ENCODE data around the gene MGRN1. TPM values are rescaled to one million over a fixed set of nuclear protein-coding genes. Genes with fewer than 3 reads are reported as not detected.
A peak's percentile ranks its signal among the peaks of the same experiment; 100 is the strongest.

Gene MGRN1
- total and polyA plus RNA-seq, 2 experiments from 2014 or later: 47.2 to 66.6 TPM

GRCh38 chr16:4599545-4599944 is 25.1 kb upstream of the MGRN1 start:
- H3K27ac ChIP-seq: no peak overlapping the region
- no peak overlapping the region for H3K4me3 ChIP-seq
- no peaks in the 10 kb centered on the region for H3K9me3 ChIP-seq (ENCODE audit: low read depth)
- no peaks in the 10 kb centered on the region for H3K27me3 ChIP-seq
- DNase-seq (ENCODE audit: low read depth in 1 of 2, low spot score in 1 of 2): no peak
- TF ChIP-seq, protein P1, sequence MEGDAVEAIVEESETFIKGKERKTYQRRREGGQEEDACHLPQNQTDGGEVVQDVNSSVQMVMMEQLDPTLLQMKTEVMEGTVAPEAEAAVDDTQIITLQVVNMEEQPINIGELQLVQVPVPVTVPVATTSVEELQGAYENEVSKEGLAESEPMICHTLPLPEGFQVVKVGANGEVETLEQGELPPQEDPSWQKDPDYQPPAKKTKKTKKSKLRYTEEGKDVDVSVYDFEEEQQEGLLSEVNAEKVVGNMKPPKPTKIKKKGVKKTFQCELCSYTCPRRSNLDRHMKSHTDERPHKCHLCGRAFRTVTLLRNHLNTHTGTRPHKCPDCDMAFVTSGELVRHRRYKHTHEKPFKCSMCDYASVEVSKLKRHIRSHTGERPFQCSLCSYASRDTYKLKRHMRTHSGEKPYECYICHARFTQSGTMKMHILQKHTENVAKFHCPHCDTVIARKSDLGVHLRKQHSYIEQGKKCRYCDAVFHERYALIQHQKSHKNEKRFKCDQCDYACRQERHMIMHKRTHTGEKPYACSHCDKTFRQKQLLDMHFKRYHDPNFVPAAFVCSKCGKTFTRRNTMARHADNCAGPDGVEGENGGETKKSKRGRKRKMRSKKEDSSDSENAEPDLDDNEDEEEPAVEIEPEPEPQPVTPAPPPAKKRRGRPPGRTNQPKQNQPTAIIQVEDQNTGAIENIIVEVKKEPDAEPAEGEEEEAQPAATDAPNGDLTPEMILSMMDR (IDR thresholded peaks at IDR 0.05; ENCODE audit: low read depth, low read length): no peak
- H3K4me1 ChIP-seq (ENCODE audit: low read depth): no peaks in the 10 kb centered on the region
- no peaks in the 10 kb centered on the region for H3K36me3 ChIP-seq

GRCh38 chr16:4601036-4601863 is 23.4 kb upstream of the MGRN1 start:
- no peak overlapping the region for H3K4me3 ChIP-seq
- no peaks in the 10 kb centered on the region for H3K9me3 ChIP-seq (ENCODE audit: low read depth)
- no peaks in the 10 kb centered on the region for H3K36me3 ChIP-seq
- peak in 1 of 2 donors; percentile 36 for DNase-seq (ENCODE audit: low read depth in 1 of 2, low spot score in 1 of 2)
- no peak overlapping the region for H3K27ac ChIP-seq
- no peaks in the 10 kb centered on the region for H3K27me3 ChIP-seq
- TF ChIP-seq, protein P1 (IDR thresholded peaks at IDR 0.05; ENCODE audit: low read depth, low read length): no peak
- no peaks in the 10 kb centered on the region for H3K4me1 ChIP-seq (ENCODE audit: low read depth)

DNA sequence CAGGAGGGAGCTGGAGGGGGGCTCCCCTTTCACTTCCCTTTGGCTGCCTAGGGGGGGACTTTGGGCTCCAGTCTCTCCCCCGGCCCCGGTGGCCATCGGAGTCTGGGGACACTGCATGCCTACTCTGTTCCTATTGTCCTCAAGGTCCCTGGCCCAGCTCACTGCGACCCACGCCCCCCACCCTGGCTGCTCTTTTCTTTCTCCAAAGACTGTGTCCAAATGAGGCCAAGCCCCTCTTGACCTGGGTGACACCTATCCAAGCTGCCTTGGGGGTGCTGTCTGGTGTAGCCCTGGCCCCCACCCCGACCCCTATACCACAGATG is 22.8 kb upstream of the MGRN1 start:
- no peaks in the 10 kb centered on the region for H3K36me3 ChIP-seq
- no peaks in the 10 kb centered on the region for H3K4me1 ChIP-seq (ENCODE audit: low read depth)
- no peaks in the 10 kb centered on the region for H3K27me3 ChIP-seq
- TF ChIP-seq, protein P1 (IDR thresholded peaks at IDR 0.05; ENCODE audit: low read depth, low read length): no peak
- H3K4me3 ChIP-seq: no peak overlapping the region
- no peak overlapping the region for H3K27ac ChIP-seq
- H3K9me3 ChIP-seq (ENCODE audit: low read depth): no peaks in the 10 kb centered on the region
- DNase-seq (ENCODE audit: low read depth in 1 of 2, low spot score in 1 of 2): no peak

DNA sequence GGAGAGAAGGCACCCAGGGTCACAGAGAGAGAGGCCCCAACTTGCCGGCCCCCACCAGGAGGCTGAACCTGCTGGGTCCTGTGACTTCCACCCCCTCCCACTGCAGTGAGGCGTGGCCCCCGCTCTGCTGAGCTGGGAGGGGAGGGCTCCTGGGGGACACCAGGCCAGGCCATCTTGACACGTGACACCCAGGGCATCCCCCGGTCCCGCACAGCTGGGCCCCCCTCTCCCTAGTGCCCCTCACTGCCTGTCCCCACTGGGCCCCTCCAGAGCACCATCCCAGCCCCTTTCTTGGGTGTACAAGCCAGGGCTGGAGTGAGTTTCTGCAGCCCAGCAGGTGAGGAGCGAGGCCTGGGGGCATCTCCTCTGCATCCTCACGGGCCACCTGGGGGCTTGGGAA is 22.3 kb upstream of the MGRN1 start:
- H3K4me1 ChIP-seq (ENCODE audit: low read depth): no peaks in the 10 kb centered on the region
- DNase-seq (ENCODE audit: low read depth in 1 of 2, low spot score in 1 of 2): no peak
- TF ChIP-seq, protein P1 (IDR thresholded peaks at IDR 0.05; ENCODE audit: low read depth, low read length): no peak
- no peak overlapping the region for H3K27ac ChIP-seq
- H3K36me3 ChIP-seq: no peaks in the 10 kb centered on the region
- no peaks in the 10 kb centered on the region for H3K27me3 ChIP-seq
- no peaks in the 10 kb centered on the region for H3K9me3 ChIP-seq (ENCODE audit: low read depth)
- no peak overlapping the region for H3K4me3 ChIP-seq

DNA sequence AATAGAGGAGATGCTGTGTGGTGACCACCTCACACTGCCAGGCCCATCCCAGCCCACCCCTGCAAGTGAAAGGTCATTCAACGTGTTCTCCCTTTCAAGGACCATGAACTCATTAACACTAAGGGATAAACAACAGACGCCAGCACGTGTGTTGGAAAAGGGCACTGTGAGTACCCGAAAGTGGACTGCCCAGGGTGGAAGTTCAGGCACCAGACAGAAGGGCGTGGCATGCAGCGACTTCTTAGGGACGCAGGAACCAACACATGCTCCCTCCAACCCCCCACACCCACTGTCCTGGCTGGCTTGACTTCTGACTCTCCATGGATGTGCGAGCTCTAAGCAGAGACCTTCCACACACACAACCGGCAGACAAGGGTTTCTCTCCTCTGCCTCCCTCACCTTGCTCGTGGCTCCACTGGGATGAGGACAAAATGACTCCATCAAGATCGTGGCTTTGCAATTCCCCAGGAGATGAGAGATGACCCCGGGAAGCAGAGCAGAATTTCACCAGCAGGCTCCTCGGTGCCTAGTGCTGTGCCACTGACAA is 20.9 kb upstream of the MGRN1 start:
- H3K4me1 ChIP-seq (ENCODE audit: low read depth): no peaks in the 10 kb centered on the region
- H3K27me3 ChIP-seq: no peaks in the 10 kb centered on the region
- H3K27ac ChIP-seq: no peak overlapping the region
- TF ChIP-seq, protein P1 (IDR thresholded peaks at IDR 0.05; ENCODE audit: low read depth, low read length): no peak
- peaks cover 4% of the 10 kb centered on the region for H3K36me3 ChIP-seq
- no peak for DNase-seq (ENCODE audit: low read depth in 1 of 2, low spot score in 1 of 2)
- no peaks in the 10 kb centered on the region for H3K9me3 ChIP-seq (ENCODE audit: low read depth)
- H3K4me3 ChIP-seq: no peak overlapping the region

All from cardiac muscle cell (in vitro differentiated cells and primary cell).